ENCODE measurements around the gene TRIM56.

GRCh38 chr7:101109368-101109767 is 24.1 kb downstream of the TRIM56 start:
- TF ChIP-seq RNF2 (conservative IDR thresholded peaks at IDR 0.05; ENCODE audit: low read depth) = no peak
- TF ChIP-seq MYNN (CRISPR knock-in tag; IDR thresholded peaks at IDR 0.05; ENCODE audit: low read depth) = no peak
- no peak for TF ChIP-seq EZH2 (conservative IDR thresholded peaks at IDR 0.05; ENCODE audit: low read depth, low read length)
